ENCODE results near the gene APOD. TPM values are rescaled to one million over a fixed set of nuclear protein-coding genes. Genes with fewer than 3 reads are reported as not detected.
"Not testable (repeated sequence)": the region's sequence is repeated elsewhere in the genome, so short reads cannot be mapped to it uniquely, and the experiment has no call there.

APOD gene
- total RNA-seq, 6 experiments from 2014 or later, result 0.29 to 5.6 (median 0.41) TPM

DNA sequence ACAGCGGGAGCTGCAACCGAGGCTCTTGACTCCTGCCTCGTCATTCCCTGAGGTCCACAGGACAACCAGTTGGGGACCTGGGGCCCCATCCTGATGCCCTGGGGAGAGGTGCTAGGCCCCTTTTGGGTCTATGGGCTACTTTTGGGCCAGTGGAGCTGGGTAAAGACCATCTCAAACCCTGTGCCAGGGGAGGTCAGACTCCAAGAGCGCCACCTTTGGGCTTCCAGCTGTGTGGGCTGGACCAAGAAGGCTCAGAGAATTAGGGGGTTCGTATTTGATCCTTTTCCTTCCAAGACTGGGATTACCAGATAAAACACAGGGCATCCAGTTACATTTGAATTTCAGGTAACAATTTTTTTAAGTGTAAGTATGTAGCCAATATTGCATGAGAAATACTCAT, 33.4 kb upstream of the APOD start:
- Histone ChIP-seq H3K4me1 (peaks cover 0 to 11% (median 0%) of the 10 kb centered on the region in 4 donors), H3K4me3 (peak overlapping the region in 2 of 3 donors; percentile 51 to 58), H3K27ac (peak overlapping the region in 1 of 3 donors; percentile 65)
- WGBS (ENCODE audit: insufficient coverage, low coverage, low lambda C conversion rate, missing lambda C conversion rate), result 67% methylated on average over 1 of the region's 5 CpGs
- intact Hi-C loops (cut with DNase I); H3K27me3 ChIP-seq; H3K36me3 ChIP-seq; H3K9me3 ChIP-seq: not testable (repeated sequence)
- ATAC-seq (peak; percentile 52 to 56 (median 54)), DNase-seq (peak in 1 of 3 donors; percentile 36)

DNA sequence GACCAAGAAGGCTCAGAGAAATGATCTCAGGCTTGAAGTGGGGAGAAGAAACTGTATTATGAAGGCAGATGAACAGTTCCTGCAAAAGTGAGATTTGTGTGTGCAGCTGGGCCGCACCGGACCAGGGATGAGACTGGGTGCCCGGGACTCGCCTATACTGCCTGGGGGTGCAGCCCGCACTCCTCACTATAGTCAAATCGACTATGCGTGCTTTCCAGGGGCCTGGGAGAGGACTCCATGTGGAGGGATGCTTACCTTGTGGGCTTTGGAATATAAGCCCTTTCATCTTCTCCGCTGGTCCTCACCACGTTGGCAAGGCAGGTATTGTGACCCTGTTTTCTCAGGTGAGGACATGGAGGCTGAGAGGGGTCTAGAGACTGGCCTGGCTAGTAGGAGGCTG, 32.9 kb upstream of the APOD start:
- H3K9me3 ChIP-seq, result no peaks in the 10 kb centered on the region
- H3K27ac ChIP-seq, result peak overlapping the region in 2 of 3 donors; percentile 65 to 69
- H3K4me3 ChIP-seq, result peak overlapping the region; percentile 45 to 58 (median 51)
- TF ChIP-seq, protein P1, sequence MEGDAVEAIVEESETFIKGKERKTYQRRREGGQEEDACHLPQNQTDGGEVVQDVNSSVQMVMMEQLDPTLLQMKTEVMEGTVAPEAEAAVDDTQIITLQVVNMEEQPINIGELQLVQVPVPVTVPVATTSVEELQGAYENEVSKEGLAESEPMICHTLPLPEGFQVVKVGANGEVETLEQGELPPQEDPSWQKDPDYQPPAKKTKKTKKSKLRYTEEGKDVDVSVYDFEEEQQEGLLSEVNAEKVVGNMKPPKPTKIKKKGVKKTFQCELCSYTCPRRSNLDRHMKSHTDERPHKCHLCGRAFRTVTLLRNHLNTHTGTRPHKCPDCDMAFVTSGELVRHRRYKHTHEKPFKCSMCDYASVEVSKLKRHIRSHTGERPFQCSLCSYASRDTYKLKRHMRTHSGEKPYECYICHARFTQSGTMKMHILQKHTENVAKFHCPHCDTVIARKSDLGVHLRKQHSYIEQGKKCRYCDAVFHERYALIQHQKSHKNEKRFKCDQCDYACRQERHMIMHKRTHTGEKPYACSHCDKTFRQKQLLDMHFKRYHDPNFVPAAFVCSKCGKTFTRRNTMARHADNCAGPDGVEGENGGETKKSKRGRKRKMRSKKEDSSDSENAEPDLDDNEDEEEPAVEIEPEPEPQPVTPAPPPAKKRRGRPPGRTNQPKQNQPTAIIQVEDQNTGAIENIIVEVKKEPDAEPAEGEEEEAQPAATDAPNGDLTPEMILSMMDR (IDR thresholded peaks at IDR 0.05), result no peak
- no peak for TF ChIP-seq POLR2A (IDR thresholded peaks at IDR 0.05)
- H3K27me3 ChIP-seq, result no peaks in the 10 kb centered on the region
- ATAC-seq (peak; percentile 25 to 41 (median 33)), DNase-seq (peak in 2 of 3 donors; percentile 24 to 58)
- intact Hi-C loops (cut with DNase I), result no loop called here
- no peaks in the 10 kb centered on the region for H3K36me3 ChIP-seq
- H3K4me1 ChIP-seq, result peaks cover 0 to 11% (median 0%) of the 10 kb centered on the region in 4 donors
- no CpG with 5 or more reads among the region's 9 CpGs for WGBS (ENCODE audit: insufficient coverage, low coverage, low lambda C conversion rate, missing lambda C conversion rate)

DNA sequence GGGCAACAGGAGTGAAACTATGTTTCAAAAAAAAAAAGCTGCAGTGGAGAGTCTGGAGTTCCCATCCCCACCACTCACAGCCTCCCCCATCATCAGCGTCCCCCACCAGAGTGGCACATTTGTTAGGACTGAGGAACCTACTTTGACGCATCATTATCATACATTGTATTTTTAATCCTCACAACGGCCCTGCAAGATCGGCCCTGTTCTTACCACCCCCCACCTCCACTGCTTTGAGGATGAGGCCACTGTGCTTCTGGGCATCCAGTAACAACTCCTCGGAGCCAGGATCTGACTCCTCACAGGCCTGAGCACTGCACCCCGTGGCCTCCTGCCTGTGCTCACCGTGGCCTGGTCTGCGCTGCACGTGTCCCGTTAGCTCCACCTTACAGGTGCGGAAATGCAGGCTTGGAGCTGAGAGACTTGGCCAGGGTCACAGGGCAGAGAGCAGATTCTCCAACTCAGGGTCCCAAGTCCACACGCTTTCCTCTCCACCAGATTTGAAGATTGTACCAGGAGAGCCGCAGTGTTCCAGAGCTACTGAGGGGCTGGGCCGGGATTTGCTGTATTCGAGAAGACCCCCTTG, 32.3 kb upstream of the APOD start:
- WGBS (ENCODE audit: insufficient coverage, low coverage, low lambda C conversion rate, missing lambda C conversion rate), result no CpG with 5 or more reads among the region's 15 CpGs

DNA sequence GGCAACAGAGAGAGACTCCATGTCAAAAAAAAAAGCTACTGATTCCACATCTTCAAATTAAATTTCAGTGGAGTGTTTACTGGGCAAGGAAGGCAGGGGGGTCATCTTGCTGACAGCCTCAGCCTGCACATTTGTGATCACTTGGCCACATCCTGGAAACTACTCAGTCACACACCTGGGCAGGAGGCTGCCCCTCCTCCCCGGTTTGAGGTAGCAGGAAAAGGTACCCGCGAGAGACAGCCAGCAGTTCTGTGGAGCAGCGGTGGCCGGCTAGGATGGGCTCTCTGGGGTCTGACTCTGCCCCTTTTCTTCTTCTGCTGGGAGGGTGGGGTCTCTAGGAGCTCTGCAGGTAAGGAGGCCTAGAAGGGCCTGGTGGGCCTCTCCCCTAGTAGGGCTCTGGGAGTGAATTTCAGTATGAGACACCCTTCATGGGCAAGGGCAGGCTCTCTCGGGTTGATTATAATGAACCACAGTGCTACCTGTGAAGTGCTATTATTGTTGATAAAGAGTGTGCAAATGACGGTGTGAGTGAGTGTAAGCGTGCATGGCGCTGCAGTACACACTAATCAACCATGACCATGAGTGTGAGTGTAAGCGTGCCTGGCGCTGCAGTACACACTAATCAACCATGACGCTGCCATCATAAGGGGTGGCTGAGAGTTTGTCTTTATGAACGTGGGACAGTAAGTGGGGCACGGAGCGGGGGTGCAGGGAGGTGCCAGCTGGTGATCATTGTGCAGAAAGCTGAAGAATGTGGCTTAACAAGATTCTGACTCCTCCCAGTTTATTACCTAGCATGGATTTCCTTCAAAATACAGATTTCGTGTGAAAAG, 31.1 kb upstream of the APOD start:
- H3K9me3 ChIP-seq; ATAC-seq; intact Hi-C loops (cut with DNase I); DNase-seq; H3K4me3 ChIP-seq; H3K27me3 ChIP-seq; H3K36me3 ChIP-seq; H3K27ac ChIP-seq; H3K4me1 ChIP-seq: not testable (repeated sequence)
- 89% methylated on average over 13 of the region's 16 CpGs for WGBS (ENCODE audit: insufficient coverage, low coverage, low lambda C conversion rate, missing lambda C conversion rate)

More for the DNA sequence above, 32.3 kb upstream of the APOD start:
- H3K27me3 ChIP-seq; DNase-seq; H3K4me1 ChIP-seq; H3K36me3 ChIP-seq; H3K9me3 ChIP-seq; intact Hi-C loops (cut with DNase I): not testable (repeated sequence)
- ATAC-seq, result peak; percentile 76 to 92 (median 88)
- Histone ChIP-seq H3K27ac (peak overlapping the region in 2 of 3 donors; percentile 65 to 69), H3K4me3 (peak overlapping the region; percentile 45 to 58 (median 51))

DNA sequence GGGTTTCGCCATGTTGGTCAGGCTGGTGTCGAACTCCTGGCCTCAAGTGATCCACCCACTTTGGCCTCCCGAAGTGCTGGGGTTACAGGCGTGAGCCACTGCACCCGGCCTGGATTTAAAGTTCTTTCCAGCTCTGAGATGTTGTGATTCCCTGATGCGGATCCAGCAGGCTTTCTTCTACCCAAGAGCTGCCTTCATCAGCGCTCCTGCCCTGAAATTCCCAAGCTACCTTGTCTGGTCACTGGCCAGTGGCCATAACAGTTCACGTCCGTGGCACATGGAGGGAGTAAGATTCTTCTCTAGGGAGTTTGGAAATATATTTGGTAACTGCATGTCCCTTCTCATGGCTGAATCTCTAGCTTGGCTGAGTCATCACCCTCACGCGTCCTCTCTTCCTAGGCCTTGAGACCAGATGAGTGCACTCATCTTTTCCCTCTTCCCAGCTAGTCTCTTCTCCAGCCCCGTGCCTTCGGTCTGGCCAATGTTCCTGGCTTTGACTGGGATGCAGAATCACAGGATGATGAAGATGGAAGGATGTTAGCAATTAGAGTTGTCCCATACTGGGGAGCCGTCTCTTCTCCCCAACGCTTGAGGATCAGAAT, 29.8 kb upstream of the APOD start:
- TF ChIP-seq, protein P1 (IDR thresholded peaks at IDR 0.05), result no peak
- TF ChIP-seq POLR2A (IDR thresholded peaks at IDR 0.05), result no peak
- WGBS (ENCODE audit: insufficient coverage, low coverage, low lambda C conversion rate, missing lambda C conversion rate), result 90% methylated on average over 5 of the region's 15 CpGs
- Histone ChIP-seq H3K27me3 (no peaks in the 10 kb centered on the region), H3K27ac (no peak overlapping the region), H3K4me3 (no peak overlapping the region), H3K4me1 (peaks cover 0 to 3% (median 0%) of the 10 kb centered on the region in 4 donors), H3K9me3 (no peaks in the 10 kb centered on the region), H3K36me3 (no peaks in the 10 kb centered on the region)
- DNase-seq (no peak), ATAC-seq (no peak)
- intact Hi-C loops (cut with DNase I), result no loop called here
